ACC112 (cell line): ENCODE measurements around the gene PRUNE2.

Experiments
- H2AFZ ChIP-seq: fragments of 200-600 bp; sonication (generic); one replicate; pipeline ENCODE4 v1.6.0; 2017; ENCODE audit warnings: antibody characterized with exemption, low read length; ENCODE audit not compliant: unreplicated experiment
- H3K27ac ChIP-seq: fragments of 200-600 bp; sonication (generic); 2 replicates; pipeline ENCODE4 v1.5.1; 2014; ENCODE audit warnings: low read depth, mild to moderate bottlenecking, antibody characterized with exemption, low read length, moderate library complexity
- H3K27me3 ChIP-seq: fragments of 200-600 bp; sonication (generic); 2 replicates; pipeline ENCODE4 v1.6.1; 2014; ENCODE audit warnings: mild to moderate bottlenecking, antibody characterized with exemption, low read length, moderate library complexity, mixed read lengths; ENCODE audit not compliant: insufficient read depth
- H3K36me3 ChIP-seq: fragments of 200-600 bp; sonication (generic); 2 replicates; pipeline ENCODE4 v1.6.1; 2016; ENCODE audit warnings: mild to moderate bottlenecking, antibody characterized with exemption, low read length, moderate library complexity, mixed read lengths; ENCODE audit not compliant: insufficient read depth
- H3K4me1 ChIP-seq: fragments of 200-600 bp; sonication (generic); one replicate; pipeline ENCODE4 v1.6.1; 2016; ENCODE audit warnings: low read length, mixed read lengths; ENCODE audit not compliant: insufficient read depth, unreplicated experiment, control insufficient read depth
- H3K4me3 ChIP-seq: fragments of 200-600 bp; sonication (generic); 2 replicates; pipeline ENCODE4 v1.5.1; 2014; ENCODE audit warnings: mild to moderate bottlenecking, low read depth, low read length
- H3K79me2 ChIP-seq: fragments of 200-600 bp; sonication (generic); one replicate; pipeline ENCODE4 v1.6.0; 2016; ENCODE audit warnings: low read length; ENCODE audit not compliant: control insufficient read depth, unreplicated experiment, insufficient read depth

The PRUNE2 gene

GRCh38 chr9:76741524-76741923 is 164.4 kb downstream of the PRUNE2 start:
- Histone ChIP-seq H3K36me3 (no peaks in the 10 kb centered on the region), H3K27ac (no peak overlapping the region), H3K4me1 (no peaks in the 10 kb centered on the region), H2AFZ (no peak overlapping the region), H3K27me3 (no peaks in the 10 kb centered on the region), H3K79me2 (no peaks in the 10 kb centered on the region), H3K4me3 (no peak overlapping the region)

- no peaks in the 10 kb centered on the region for H3K36me3 ChIP-seq
- no peaks in the 10 kb centered on the region for H3K27me3 ChIP-seq
- no peaks in the 10 kb centered on the region for H3K79me2 ChIP-seq
- no peak overlapping the region for H3K4me3 ChIP-seq
- H3K27ac ChIP-seq, result no peak overlapping the region
- H2AFZ ChIP-seq, result no peak overlapping the region
- H3K4me1 ChIP-seq, result no peaks in the 10 kb centered on the region
Measured at GRCh38 chr9:76738402-76738801, 167.5 kb downstream of the PRUNE2 start.

GRCh38 chr9:76737154-76737902 is 168.6 kb downstream of the PRUNE2 start:
- H2AFZ ChIP-seq, result no peak overlapping the region
- no peak overlapping the region for H3K27ac ChIP-seq
- no peaks in the 10 kb centered on the region for H3K79me2 ChIP-seq

DNA sequence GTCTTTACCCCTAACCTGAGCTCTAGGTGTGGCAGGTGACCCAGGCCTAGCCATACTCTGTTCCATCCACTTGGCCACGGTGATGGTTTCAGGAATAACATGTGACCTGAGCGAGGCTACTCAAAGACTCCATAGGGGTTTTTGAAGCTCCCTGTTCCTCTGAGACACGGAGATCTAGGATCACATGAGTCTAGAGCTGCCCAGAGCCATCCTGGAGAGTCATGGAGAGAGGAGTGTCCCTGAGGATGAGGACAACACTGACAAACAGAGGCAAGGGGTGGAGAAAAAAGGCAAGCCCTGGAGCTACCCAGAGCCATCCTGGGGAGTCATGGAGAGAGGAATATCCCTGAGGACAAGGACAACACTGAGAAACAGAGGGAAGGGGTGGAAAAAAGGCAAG is 171.2 kb downstream of the PRUNE2 start:
- no peak overlapping the region for H3K27ac ChIP-seq
- no peaks in the 10 kb centered on the region for H3K27me3 ChIP-seq
- no peaks in the 10 kb centered on the region for H3K4me1 ChIP-seq
- H3K79me2 ChIP-seq, result no peaks in the 10 kb centered on the region
- H2AFZ ChIP-seq, result no peak overlapping the region
- no peaks in the 10 kb centered on the region for H3K36me3 ChIP-seq
- H3K4me3 ChIP-seq, result no peak overlapping the region

More at GRCh38 chr9:76737154-76737902, 168.6 kb downstream of the PRUNE2 start:
- H3K27me3 ChIP-seq, result no peaks in the 10 kb centered on the region
- H3K4me1 ChIP-seq, result no peaks in the 10 kb centered on the region
- no peaks in the 10 kb centered on the region for H3K36me3 ChIP-seq
- no peak overlapping the region for H3K4me3 ChIP-seq

- H3K27ac ChIP-seq, result no peak overlapping the region
- no peaks in the 10 kb centered on the region for H3K4me1 ChIP-seq
- H3K79me2 ChIP-seq, result no peaks in the 10 kb centered on the region
Measured at GRCh38 chr9:76733096-76733495, 172.8 kb downstream of the PRUNE2 start.

DNA sequence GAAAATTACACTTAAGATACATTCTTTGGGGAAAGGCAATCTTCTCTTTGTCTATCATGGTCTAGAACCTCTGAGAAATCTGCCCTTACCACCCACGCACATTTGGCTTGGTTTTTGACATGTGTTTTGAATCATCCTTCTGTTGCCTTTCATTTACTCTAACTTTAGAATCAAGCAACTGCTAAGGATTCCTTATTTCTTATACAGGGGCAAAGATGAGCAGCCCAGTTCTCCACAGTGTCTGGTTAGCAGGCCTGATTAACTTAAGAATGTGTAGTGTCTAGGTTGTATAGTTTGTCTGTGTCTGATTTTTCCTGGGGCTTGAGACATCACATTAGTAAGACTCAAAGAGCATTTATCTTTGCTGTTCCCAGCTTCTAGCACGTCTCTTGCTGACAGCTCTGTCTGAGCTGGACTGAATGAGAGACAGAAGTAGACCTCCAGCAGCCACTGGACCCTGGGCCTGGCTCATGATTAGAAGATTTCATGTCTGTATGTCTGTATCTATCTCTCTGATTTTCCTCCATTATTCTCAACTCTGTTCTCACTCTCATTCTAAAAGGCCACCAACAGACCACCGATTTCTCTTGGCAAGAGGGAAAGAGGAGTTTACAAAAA is 173.5 kb downstream of the PRUNE2 start:
- no peak overlapping the region for H2AFZ ChIP-seq

More at GRCh38 chr9:76733096-76733495, 172.8 kb downstream of the PRUNE2 start:
- H3K4me3 ChIP-seq, result no peak overlapping the region
- no peaks in the 10 kb centered on the region for H3K27me3 ChIP-seq
- H3K36me3 ChIP-seq, result no peaks in the 10 kb centered on the region
- no peak overlapping the region for H2AFZ ChIP-seq

GRCh38 chr9:76730801-76731200 is 175.1 kb downstream of the PRUNE2 start:
- Histone ChIP-seq H3K4me1 (no peaks in the 10 kb centered on the region), H3K27ac (no peak overlapping the region), H3K4me3 (no peak overlapping the region), H3K27me3 (no peaks in the 10 kb centered on the region), H3K79me2 (no peaks in the 10 kb centered on the region), H3K36me3 (no peaks in the 10 kb centered on the region), H2AFZ (no peak overlapping the region)

More for the DNA sequence above, 173.5 kb downstream of the PRUNE2 start:
- Histone ChIP-seq H3K27me3 (no peaks in the 10 kb centered on the region), H3K4me3 (no peak overlapping the region), H3K4me1 (no peaks in the 10 kb centered on the region), H3K79me2 (no peaks in the 10 kb centered on the region), H3K27ac (no peak overlapping the region), H3K36me3 (no peaks in the 10 kb centered on the region)

DNA sequence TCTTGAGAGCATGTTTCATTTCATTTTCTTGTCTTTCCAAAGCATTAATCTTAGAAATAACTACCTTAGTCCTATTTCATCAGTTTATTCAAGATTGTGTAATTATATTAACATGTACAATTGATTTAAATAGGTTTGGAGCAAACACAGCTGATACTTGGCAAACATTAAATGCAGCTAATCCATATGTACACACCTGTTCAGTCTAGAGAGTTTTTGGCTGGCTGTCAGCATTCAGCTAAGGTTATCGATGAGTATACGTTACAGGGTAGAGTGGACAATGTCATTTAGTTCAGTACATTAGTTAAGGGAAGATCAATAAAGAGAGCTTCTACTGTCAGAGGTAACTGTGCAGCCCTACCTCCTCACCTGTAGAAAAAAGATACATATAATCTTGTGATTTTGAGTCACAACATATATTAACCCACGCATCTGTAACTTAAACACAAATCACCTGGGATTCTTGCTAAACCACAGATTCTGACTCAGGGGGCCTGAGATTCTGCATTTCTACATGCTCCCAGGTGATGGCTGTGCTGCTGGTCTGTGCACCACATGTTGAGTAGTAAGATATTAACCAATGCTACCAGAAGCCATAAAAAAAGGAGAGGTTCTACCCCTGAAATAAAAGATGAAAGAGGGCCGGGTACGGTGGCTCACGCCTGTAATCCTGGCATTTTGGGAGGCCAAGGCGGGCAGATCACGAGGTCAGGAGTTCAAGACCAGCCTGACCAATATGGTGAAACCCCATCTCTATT is 175.8 kb downstream of the PRUNE2 start:
- Histone ChIP-seq H3K4me3 (no peak overlapping the region), H3K27ac (no peak overlapping the region), H2AFZ (no peak overlapping the region), H3K79me2 (no peaks in the 10 kb centered on the region), H3K36me3 (no peaks in the 10 kb centered on the region), H3K27me3 (no peaks in the 10 kb centered on the region), H3K4me1 (no peaks in the 10 kb centered on the region)

DNA sequence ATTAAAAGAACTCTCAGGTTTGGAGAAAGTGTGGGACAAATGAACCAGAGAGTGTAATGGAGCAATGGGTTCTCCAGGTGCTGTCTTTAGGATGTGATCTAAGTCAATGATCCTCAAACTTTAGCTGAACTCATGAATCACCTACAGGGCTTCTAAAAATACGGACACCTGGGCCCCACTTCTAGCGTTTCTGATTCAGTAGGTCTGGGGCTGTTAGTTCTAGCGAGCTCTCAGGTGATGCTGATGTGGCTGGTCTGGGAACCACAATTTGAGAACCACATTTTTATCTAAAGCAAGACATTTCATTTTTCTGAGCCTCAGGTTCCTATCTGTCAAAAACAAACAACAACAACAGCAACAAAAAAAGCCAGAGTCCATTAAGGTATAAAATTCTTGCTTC is 176.8 kb downstream of the PRUNE2 start:
- no peak overlapping the region for H3K27ac ChIP-seq
- no peaks in the 10 kb centered on the region for H3K36me3 ChIP-seq
- no peaks in the 10 kb centered on the region for H3K27me3 ChIP-seq
- no peaks in the 10 kb centered on the region for H3K4me1 ChIP-seq
- no peak overlapping the region for H3K4me3 ChIP-seq
- H3K79me2 ChIP-seq, result no peaks in the 10 kb centered on the region
- no peak overlapping the region for H2AFZ ChIP-seq

DNA sequence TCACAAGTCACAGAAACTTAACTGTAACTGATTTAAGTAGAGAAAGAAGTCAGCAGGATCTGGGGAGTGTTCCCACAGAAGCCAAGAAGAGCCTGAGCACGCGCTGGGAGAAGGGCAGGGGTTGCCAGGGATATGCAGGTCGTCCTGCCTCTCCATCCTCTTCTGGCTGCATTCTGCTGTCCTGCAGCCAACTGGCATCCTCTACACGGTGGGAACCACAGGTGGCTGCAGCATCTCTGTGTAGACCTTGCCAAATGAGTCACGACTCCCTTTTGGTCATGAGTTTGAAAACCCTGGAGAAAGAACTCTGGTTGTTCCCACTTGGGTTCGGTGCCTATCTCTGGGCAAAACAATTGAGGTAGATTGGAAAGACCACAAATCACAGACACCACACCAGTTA is 180.0 kb downstream of the PRUNE2 start:
- H3K79me2 ChIP-seq, result no peaks in the 10 kb centered on the region
- no peaks in the 10 kb centered on the region for H3K36me3 ChIP-seq
- no peak overlapping the region for H3K4me3 ChIP-seq
- no peaks in the 10 kb centered on the region for H3K27me3 ChIP-seq
- no peak overlapping the region for H2AFZ ChIP-seq
- H3K4me1 ChIP-seq, result no peaks in the 10 kb centered on the region
- no peak overlapping the region for H3K27ac ChIP-seq
